ENCODE data around the gene SLC38A1.

SLC38A1 gene

DNA sequence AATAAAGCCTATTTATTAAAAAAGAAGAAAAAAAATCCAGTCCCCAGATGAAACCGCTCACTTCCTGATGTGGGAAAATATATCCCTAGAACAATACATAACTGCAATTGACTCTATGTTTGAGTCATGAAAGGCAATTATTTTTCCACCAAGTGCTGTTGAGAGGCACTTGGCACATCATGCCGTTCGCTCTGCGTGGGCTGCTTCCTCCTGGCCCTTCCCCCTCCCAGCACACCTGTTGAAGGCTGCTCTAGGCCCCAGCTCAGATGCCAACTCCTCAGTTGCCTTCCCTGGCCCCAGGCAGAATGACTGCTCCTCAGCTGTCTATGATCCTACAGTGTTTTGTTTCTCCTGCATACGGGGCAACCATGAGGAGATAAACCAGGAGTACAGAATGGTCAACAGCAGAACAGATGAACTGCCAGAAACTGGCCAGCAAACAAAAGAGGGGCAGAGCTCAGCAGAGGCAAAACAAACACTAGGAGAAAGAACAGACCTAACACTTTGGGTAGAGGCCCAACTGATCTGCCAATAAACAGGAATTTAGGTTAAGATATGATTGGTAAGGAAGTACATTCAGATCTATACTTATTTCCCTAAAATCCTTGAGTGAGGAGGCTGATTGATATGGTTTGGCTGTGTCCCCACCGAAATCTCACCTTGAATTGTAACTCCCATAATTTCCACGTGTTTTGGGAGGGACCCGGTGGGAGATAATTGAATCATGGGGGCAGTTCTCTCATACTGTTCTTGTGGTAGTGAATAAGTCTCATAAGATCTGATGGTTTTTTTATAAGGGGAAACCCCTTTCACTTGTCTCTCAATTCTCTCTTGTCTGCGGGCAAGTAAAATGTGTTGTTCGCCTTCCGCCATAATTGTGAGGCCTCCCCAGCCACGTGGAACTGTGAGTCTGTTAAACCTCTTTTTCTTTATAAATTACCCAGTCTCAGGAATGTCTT, 58.6 kb downstream of the SLC38A1 start:
- Histone ChIP-seq H3K27me3 (ENCODE audit: control insufficient read depth in 5 of 5, insufficient read depth in 4 of 5, low read length in 5 of 5) (peaks cover 0 to 3% (median 0%) of the 10 kb centered on the region in 5 donors), H3K4me1 (ENCODE audit: control insufficient read depth in 5 of 5, insufficient read depth in 5 of 5, low read length in 5 of 5) (no peaks in the 10 kb centered on the region), H3K4me3 (ENCODE audit: low read depth in 1 of 5, low read length in 5 of 5) (no peak overlapping the region), H3K36me3 (ENCODE audit: control insufficient read depth in 5 of 5, insufficient read depth in 5 of 5, low read length in 5 of 5) (no peaks in the 10 kb centered on the region), H3K9me3 (ENCODE audit: control insufficient read depth in 5 of 5, low read length in 5 of 5) (no peaks in the 10 kb centered on the region), H3K9ac (ENCODE audit: low read length in 5 of 5) (no peak overlapping the region), H3K27ac (ENCODE audit: low read depth, low read length) (no peak overlapping the region)

DNA sequence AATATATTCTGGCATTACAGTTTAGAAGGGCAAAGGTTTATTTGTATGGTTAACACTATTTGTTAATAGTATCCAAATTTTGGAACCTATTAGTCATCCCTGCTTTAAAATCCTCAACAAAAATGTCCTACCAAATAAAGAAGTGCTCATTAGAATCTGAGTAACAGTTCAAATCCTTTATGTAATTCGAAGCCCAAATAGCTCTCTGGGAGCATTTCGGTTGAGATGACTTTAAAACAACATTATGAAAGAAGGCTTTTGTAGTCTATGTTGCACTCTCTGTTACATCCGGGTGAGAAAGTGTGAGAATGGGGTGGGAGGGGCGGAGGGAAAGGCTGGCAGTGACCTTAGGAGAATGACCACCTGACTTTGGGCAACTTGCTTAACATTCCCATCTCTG, 59.7 kb downstream of the SLC38A1 start:
- H3K27ac ChIP-seq (ENCODE audit: low read depth, low read length), result no peak overlapping the region
- H3K9ac ChIP-seq (ENCODE audit: low read length in 5 of 5), result no peak overlapping the region
- H3K36me3 ChIP-seq (ENCODE audit: control insufficient read depth in 5 of 5, insufficient read depth in 5 of 5, low read length in 5 of 5), result no peaks in the 10 kb centered on the region
- no peaks in the 10 kb centered on the region for H3K4me1 ChIP-seq (ENCODE audit: control insufficient read depth in 5 of 5, insufficient read depth in 5 of 5, low read length in 5 of 5)
- H3K27me3 ChIP-seq (ENCODE audit: control insufficient read depth in 5 of 5, insufficient read depth in 4 of 5, low read length in 5 of 5), result peaks cover 0 to 3% (median 0%) of the 10 kb centered on the region in 5 donors
- H3K9me3 ChIP-seq (ENCODE audit: control insufficient read depth in 5 of 5, low read length in 5 of 5), result no peaks in the 10 kb centered on the region
- H3K4me3 ChIP-seq (ENCODE audit: low read depth in 1 of 5, low read length in 5 of 5), result no peak overlapping the region

DNA sequence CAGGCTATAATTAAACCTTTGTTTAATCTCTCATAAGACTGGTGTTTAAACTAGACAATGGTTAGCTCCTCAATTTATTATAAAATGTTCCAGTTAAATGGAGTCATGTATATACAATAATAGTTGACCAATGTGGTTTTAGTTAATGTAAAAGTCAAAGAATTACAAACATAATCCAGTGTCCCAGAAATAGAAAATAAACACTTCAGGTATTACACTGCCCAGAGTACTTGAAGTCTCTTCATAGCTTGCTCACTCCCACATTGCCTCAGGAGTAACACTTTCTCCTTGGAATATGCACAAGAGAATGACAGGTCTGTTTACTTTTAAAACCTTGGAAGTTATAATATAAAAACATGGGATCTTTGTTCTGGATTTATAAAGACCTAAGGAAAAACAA, 60.5 kb downstream of the SLC38A1 start:
- no peak overlapping the region for H3K4me3 ChIP-seq (ENCODE audit: low read depth in 1 of 5, low read length in 5 of 5)
- H3K4me1 ChIP-seq (ENCODE audit: control insufficient read depth in 5 of 5, insufficient read depth in 5 of 5, low read length in 5 of 5), result no peaks in the 10 kb centered on the region
- no peaks in the 10 kb centered on the region for H3K9me3 ChIP-seq (ENCODE audit: control insufficient read depth in 5 of 5, low read length in 5 of 5)
- H3K27me3 ChIP-seq (ENCODE audit: control insufficient read depth in 5 of 5, insufficient read depth in 4 of 5, low read length in 5 of 5), result peaks cover 0 to 3% (median 0%) of the 10 kb centered on the region in 5 donors
- H3K27ac ChIP-seq (ENCODE audit: low read depth, low read length), result no peak overlapping the region
- H3K9ac ChIP-seq (ENCODE audit: low read length in 5 of 5), result no peak overlapping the region
- H3K36me3 ChIP-seq (ENCODE audit: control insufficient read depth in 5 of 5, insufficient read depth in 5 of 5, low read length in 5 of 5), result no peaks in the 10 kb centered on the region

DNA sequence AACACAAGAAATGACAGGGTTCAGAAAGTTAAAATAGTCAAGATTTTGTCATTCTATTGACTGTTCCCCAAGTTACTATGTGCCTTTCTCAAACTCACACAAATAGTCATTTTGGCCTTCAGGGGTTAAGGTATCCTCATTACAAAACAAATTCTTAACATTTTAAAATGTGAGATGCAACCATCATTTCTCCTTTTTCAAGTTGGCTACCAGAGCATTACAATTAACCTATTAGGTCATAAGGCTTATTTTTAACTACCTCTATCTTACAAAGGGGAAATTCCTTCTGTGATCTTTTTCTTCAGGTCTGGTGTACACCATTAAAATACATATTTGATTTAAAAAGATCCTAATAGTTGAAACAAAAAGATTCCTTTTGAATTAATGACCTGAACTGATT, 61.2 kb downstream of the SLC38A1 start:
- no peaks in the 10 kb centered on the region for H3K36me3 ChIP-seq (ENCODE audit: control insufficient read depth in 5 of 5, insufficient read depth in 5 of 5, low read length in 5 of 5)
- H3K4me3 ChIP-seq (ENCODE audit: low read depth in 1 of 5, low read length in 5 of 5), result no peak overlapping the region
- H3K4me1 ChIP-seq (ENCODE audit: control insufficient read depth in 5 of 5, insufficient read depth in 5 of 5, low read length in 5 of 5), result no peaks in the 10 kb centered on the region
- peaks cover 0 to 3% (median 0%) of the 10 kb centered on the region in 5 donors for H3K27me3 ChIP-seq (ENCODE audit: control insufficient read depth in 5 of 5, insufficient read depth in 4 of 5, low read length in 5 of 5)
- no peak overlapping the region for H3K9ac ChIP-seq (ENCODE audit: low read length in 5 of 5)
- H3K27ac ChIP-seq (ENCODE audit: low read depth, low read length), result no peak overlapping the region
- no peaks in the 10 kb centered on the region for H3K9me3 ChIP-seq (ENCODE audit: control insufficient read depth in 5 of 5, low read length in 5 of 5)

DNA sequence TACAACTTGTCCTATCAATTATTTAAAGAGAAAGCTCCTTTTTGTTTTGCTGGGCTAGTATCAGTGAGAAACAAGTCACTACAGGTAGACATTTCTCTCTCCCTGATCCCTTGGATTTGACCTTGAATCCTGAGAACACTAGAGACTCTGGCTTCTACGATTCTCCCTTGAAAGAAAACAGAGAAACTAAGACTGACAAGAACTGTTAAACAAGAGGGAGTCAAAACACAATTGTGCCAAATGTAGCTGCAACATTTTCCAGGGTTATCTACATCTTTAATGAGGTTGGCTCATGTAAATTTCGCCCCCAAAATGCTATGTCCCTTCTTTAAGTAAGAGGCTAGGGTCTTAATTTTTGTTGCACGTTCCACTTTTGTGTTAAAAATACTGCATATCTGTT, 62.4 kb downstream of the SLC38A1 start:
- Histone ChIP-seq H3K27me3 (ENCODE audit: control insufficient read depth in 5 of 5, insufficient read depth in 4 of 5, low read length in 5 of 5) (peaks cover 0 to 1% (median 0%) of the 10 kb centered on the region in 5 donors), H3K4me1 (ENCODE audit: control insufficient read depth in 5 of 5, insufficient read depth in 5 of 5, low read length in 5 of 5) (no peaks in the 10 kb centered on the region), H3K4me3 (ENCODE audit: low read depth in 1 of 5, low read length in 5 of 5) (no peak overlapping the region), H3K27ac (ENCODE audit: low read depth, low read length) (no peak overlapping the region), H3K9me3 (ENCODE audit: control insufficient read depth in 5 of 5, low read length in 5 of 5) (no peaks in the 10 kb centered on the region), H3K36me3 (ENCODE audit: control insufficient read depth in 5 of 5, insufficient read depth in 5 of 5, low read length in 5 of 5) (no peaks in the 10 kb centered on the region), H3K9ac (ENCODE audit: low read length in 5 of 5) (no peak overlapping the region)

DNA sequence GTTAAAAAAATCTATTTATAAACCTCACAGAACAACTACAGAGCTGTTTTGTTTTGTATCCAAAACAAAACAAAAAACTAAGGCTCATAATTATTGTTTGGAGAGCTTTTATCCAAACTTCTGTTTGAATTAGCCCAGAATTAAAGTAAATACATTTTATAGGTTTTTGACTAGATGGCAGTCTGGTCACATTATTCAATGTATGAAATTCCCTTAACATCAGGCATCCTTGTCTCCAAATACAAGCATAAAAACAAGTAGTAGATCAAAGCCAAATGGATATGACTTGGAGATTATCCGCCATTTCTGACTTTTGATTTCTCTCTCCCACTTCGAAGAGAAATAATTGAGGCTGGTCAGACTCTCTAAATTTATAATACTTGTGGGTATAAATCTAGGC, 63.5 kb downstream of the SLC38A1 start:
- H3K36me3 ChIP-seq (ENCODE audit: control insufficient read depth in 5 of 5, insufficient read depth in 5 of 5, low read length in 5 of 5), result no peaks in the 10 kb centered on the region
- no peak overlapping the region for H3K9ac ChIP-seq (ENCODE audit: low read length in 5 of 5)
- no peak overlapping the region for H3K4me3 ChIP-seq (ENCODE audit: low read depth in 1 of 5, low read length in 5 of 5)
- H3K27me3 ChIP-seq (ENCODE audit: control insufficient read depth in 5 of 5, insufficient read depth in 4 of 5, low read length in 5 of 5), result no peaks in the 10 kb centered on the region
- no peaks in the 10 kb centered on the region for H3K9me3 ChIP-seq (ENCODE audit: control insufficient read depth in 5 of 5, low read length in 5 of 5)
- no peaks in the 10 kb centered on the region for H3K4me1 ChIP-seq (ENCODE audit: control insufficient read depth in 5 of 5, insufficient read depth in 5 of 5, low read length in 5 of 5)
- H3K27ac ChIP-seq (ENCODE audit: low read depth, low read length), result no peak overlapping the region

DNA sequence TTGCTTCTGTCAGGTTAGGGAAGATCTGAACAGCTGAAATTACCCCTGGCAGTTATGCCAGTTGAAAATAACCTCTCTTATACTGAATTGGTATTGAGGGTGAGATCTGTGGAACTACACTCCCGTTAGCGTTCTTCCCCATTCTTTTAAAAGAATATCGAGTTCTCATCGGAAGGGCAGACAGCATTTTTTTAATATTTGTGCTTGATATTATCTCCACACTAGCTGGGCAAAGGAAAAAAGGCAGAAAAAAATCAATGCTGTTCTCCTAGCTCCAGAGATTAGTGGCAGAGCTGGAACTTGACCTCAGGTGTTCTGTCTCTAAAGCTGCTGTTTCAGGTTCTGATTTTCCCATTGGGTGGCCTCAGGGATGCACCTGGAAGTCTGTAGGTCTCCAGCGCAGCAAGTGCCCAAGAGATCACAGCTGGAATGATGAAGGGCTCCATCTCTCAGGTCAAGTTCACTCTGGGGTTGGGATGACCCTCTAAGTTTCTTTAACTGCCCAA, 67.5 kb downstream of the SLC38A1 start:
- no peaks in the 10 kb centered on the region for H3K27me3 ChIP-seq (ENCODE audit: control insufficient read depth in 5 of 5, insufficient read depth in 4 of 5, low read length in 5 of 5)
- H3K9ac ChIP-seq (ENCODE audit: low read length in 5 of 5), result no peak overlapping the region
- H3K27ac ChIP-seq (ENCODE audit: low read depth, low read length), result no peak overlapping the region
- peaks cover 0 to 2% (median 0%) of the 10 kb centered on the region in 5 donors for H3K36me3 ChIP-seq (ENCODE audit: control insufficient read depth in 5 of 5, insufficient read depth in 5 of 5, low read length in 5 of 5)
- H3K4me3 ChIP-seq (ENCODE audit: low read depth in 1 of 5, low read length in 5 of 5), result no peak overlapping the region
- H3K9me3 ChIP-seq (ENCODE audit: control insufficient read depth in 5 of 5, low read length in 5 of 5), result no peaks in the 10 kb centered on the region
- H3K4me1 ChIP-seq (ENCODE audit: control insufficient read depth in 5 of 5, insufficient read depth in 5 of 5, low read length in 5 of 5), result no peaks in the 10 kb centered on the region

DNA sequence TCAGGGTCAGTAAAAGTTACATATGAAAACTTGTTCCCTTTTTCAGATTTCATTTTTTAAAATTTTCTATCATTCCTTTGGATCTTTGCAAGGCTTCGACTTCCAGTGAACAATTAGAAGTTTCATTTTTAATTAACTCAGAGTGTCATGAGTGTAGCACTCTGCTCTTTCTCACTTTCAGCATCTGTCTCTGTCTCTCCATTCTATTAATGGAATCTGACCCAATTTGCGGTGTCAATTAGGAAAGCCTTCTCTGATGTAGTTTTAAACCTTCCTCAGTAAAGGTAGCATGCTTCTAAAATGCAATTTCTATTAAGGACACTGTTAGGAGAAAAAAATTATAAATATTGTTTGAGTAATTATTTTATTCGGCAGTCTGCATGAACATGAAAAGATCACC, 68.3 kb downstream of the SLC38A1 start:
- no peak overlapping the region for H3K27ac ChIP-seq (ENCODE audit: low read depth, low read length)
- H3K4me3 ChIP-seq (ENCODE audit: low read depth in 1 of 5, low read length in 5 of 5), result no peak overlapping the region
- H3K36me3 ChIP-seq (ENCODE audit: control insufficient read depth in 5 of 5, insufficient read depth in 5 of 5, low read length in 5 of 5), result peaks cover 0 to 2% (median 0%) of the 10 kb centered on the region in 5 donors

DNA sequence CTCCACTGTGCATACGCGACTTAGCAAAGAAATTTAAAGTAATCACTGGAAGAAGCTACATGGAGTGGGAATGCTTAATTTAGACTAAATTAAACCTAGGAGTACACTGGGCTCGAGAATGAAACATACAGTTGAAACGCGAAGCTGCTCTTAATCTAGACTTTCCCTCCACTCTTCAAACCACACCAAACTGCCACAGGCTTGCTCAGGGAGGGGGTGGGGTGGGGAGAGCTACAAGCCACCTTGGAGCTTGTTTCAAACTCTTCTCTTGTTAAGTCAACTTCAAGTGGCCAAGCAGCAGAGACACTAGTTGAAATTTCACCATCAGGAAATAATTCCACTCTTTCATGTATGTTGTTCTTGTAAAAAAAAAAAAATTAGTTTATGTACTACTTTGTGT, 69.9 kb downstream of the SLC38A1 start:
- peaks cover 0 to 5% (median 0%) of the 10 kb centered on the region in 5 donors for H3K27me3 ChIP-seq (ENCODE audit: control insufficient read depth in 5 of 5, insufficient read depth in 4 of 5, low read length in 5 of 5)
- H3K9me3 ChIP-seq (ENCODE audit: control insufficient read depth in 5 of 5, low read length in 5 of 5), result no peaks in the 10 kb centered on the region
- H3K4me1 ChIP-seq (ENCODE audit: control insufficient read depth in 5 of 5, insufficient read depth in 5 of 5, low read length in 5 of 5), result no peaks in the 10 kb centered on the region
- peaks cover 0 to 3% (median 0%) of the 10 kb centered on the region in 5 donors for H3K36me3 ChIP-seq (ENCODE audit: control insufficient read depth in 5 of 5, insufficient read depth in 5 of 5, low read length in 5 of 5)
- H3K4me3 ChIP-seq (ENCODE audit: low read depth in 1 of 5, low read length in 5 of 5), result no peak overlapping the region
- H3K27ac ChIP-seq (ENCODE audit: low read depth, low read length), result no peak overlapping the region
- H3K9ac ChIP-seq (ENCODE audit: low read length in 5 of 5), result no peak overlapping the region

More for the DNA sequence above, 68.3 kb downstream of the SLC38A1 start:
- no peaks in the 10 kb centered on the region for H3K9me3 ChIP-seq (ENCODE audit: control insufficient read depth in 5 of 5, low read length in 5 of 5)
- no peak overlapping the region for H3K9ac ChIP-seq (ENCODE audit: low read length in 5 of 5)
- peaks cover 0 to 1% (median 0%) of the 10 kb centered on the region in 5 donors for H3K27me3 ChIP-seq (ENCODE audit: control insufficient read depth in 5 of 5, insufficient read depth in 4 of 5, low read length in 5 of 5)
- H3K4me1 ChIP-seq (ENCODE audit: control insufficient read depth in 5 of 5, insufficient read depth in 5 of 5, low read length in 5 of 5), result no peaks in the 10 kb centered on the region

DNA sequence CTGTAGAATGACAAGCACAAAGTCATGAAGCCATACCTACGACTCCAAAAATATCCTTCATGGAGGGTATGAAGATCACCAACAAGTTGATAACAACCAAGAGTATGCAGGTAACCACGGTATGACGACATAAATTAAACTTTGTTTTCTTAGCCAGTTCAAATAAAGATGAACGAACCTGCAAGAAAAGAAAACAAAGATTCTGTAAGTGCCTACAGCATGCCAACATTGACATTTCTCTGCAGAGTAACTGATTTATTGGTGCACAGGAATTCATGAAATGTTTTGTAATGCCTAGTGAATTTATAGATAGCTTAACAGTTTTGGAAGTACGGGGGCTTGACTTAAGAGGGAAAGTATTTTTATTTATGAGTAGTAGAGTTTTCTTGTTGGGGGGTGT, 71.0 kb downstream of the SLC38A1 start:
- no peak overlapping the region for H3K9ac ChIP-seq (ENCODE audit: low read length in 5 of 5)
- no peaks in the 10 kb centered on the region for H3K9me3 ChIP-seq (ENCODE audit: control insufficient read depth in 5 of 5, low read length in 5 of 5)
- H3K4me3 ChIP-seq (ENCODE audit: low read depth in 1 of 5, low read length in 5 of 5), result no peak overlapping the region
- peaks cover 0 to 3% (median 0%) of the 10 kb centered on the region in 5 donors for H3K36me3 ChIP-seq (ENCODE audit: control insufficient read depth in 5 of 5, insufficient read depth in 5 of 5, low read length in 5 of 5)
- no peaks in the 10 kb centered on the region for H3K4me1 ChIP-seq (ENCODE audit: control insufficient read depth in 5 of 5, insufficient read depth in 5 of 5, low read length in 5 of 5)
- no peak overlapping the region for H3K27ac ChIP-seq (ENCODE audit: low read depth, low read length)
- H3K27me3 ChIP-seq (ENCODE audit: control insufficient read depth in 5 of 5, insufficient read depth in 4 of 5, low read length in 5 of 5), result peaks cover 0 to 5% (median 0%) of the 10 kb centered on the region in 5 donors

Data from subcutaneous abdominal adipose tissue (tissue), 5 donors.